Adrenal gland (tissue), 5 donors: ENCODE results near the gene UFSP2.

ENCODE experiments used
- CTCF ChIP-seq, 6 experiments: fragments of 450-650 bp in 4 of 6; fragments of 200-600 bp in 2 of 6; sonication (generic) in 1 of 6; IDR thresholded peaks; 1 replicate in 5 of 6; 2 replicates in 1 of 6; pipeline versions ENCODE4 v1.5.1 to v1.8.0; 2016 to 2021; ENCODE audit warnings: antibody characterized with exemption in 6 of 6, mild to moderate bottlenecking in 2 of 6, moderate library complexity in 1 of 6
- POLR2A ChIP-seq, 2 donors: fragments of 450-650 bp; IDR thresholded peaks; one replicate each; pipeline ENCODE4 v1.6.1; 2017; ENCODE audit warnings: antibody characterized with exemption in 2 of 2, mild to moderate bottlenecking in 2 of 2, moderate library complexity in 1 of 2
- donor health status: DM: no; HTN: no; CAD: no.

- TF ChIP-seq POLR2A (IDR thresholded peaks at IDR 0.05) (no peak), CTCF (IDR thresholded peaks at IDR 0.05) (no peak)
Measured at GRCh38 chr4:185404031-185404430, 21.7 kb downstream of the UFSP2 start.
